IMR-90 (cell line): ENCODE results near the gene PTH2. TPM values are rescaled to one million over a fixed set of nuclear protein-coding genes. Genes with fewer than 3 reads are reported as not detected.

ENCODE experiments used
- ATAC-seq: fragments of 200-7000 bp; cut with Tn5 transposase; 2 replicates; pipeline ENCODE4 v1.9.1; 2020; ENCODE audit warnings: low read depth, mild to moderate bottlenecking, moderate library complexity
- BruUV-seq: library from RNA; stranded (reverse); fragments of 400-500 nt; replicated peaks from 2 replicates; lab custom pipeline; 2021; lab: Mats Ljungman, UMichigan
- CTCF ChIA-PET: fragments of 300-600 bp; formaldehyde crosslinking; extraction: SDS; loops from one replicate; lab custom pipeline; 2021; ENCODE audit warnings: antibody characterized with exemption; lab: Yijun Ruan, JAX
- POLR2A ChIA-PET: fragments of 300-600 bp; sonication (Branson Sonifier 250); formaldehyde crosslinking; loops from one replicate; lab custom pipeline; 2022; ENCODE audit warnings: antibody characterized with exemption; ENCODE audit not compliant: unreplicated experiment; lab: Charles Lee
- DNase-seq: peaks from one replicate; pipeline ENCODE4 v3.0.0; 2013
- H2AFZ ChIP-seq: replicated peaks from 2 replicates; pipeline ENCODE3; 2013; ENCODE audit warnings: low read length, mild to moderate bottlenecking; ENCODE audit not compliant: poor library complexity
- H2AK5ac ChIP-seq: 2 replicates; pipeline ENCODE4 v1.6.1; 2013; ENCODE audit warnings: low read depth, low read length, inconsistent platforms
- H2AK9ac ChIP-seq: replicated peaks from 2 replicates; pipeline ENCODE3; 2013; ENCODE audit warnings: mild to moderate bottlenecking, low read depth, low read length, moderate library complexity; ENCODE audit not compliant: poor library complexity
- H2BK120ac ChIP-seq: 2 replicates; pipeline ENCODE4 v1.6.1; 2013; ENCODE audit warnings: low read depth, low read length, inconsistent platforms
- H2BK15ac ChIP-seq: 3 replicates; pipeline ENCODE4 v1.6.1; 2013; ENCODE audit warnings: low read depth, low read length, inconsistent platforms
- H2BK20ac ChIP-seq: 2 replicates; pipeline ENCODE4 v1.6.1; 2013; ENCODE audit warnings: low read depth, mild to moderate bottlenecking, inconsistent platforms, low read length, moderate library complexity
- H2BK5ac ChIP-seq: 2 replicates; pipeline ENCODE4 v1.6.1; 2013; ENCODE audit warnings: mild to moderate bottlenecking, low read depth, low read length, inconsistent platforms; ENCODE audit not compliant: poor library complexity, severe bottlenecking
- H3K14ac ChIP-seq: replicated peaks from 2 replicates; pipeline ENCODE4 v1.6.1; 2013; ENCODE audit warnings: low read depth, low read length, inconsistent platforms
- H3K18ac ChIP-seq: 2 replicates; pipeline ENCODE4 v1.6.1; 2013; ENCODE audit warnings: low read depth, low read length, control low read depth
- H3K23ac ChIP-seq: 2 replicates; pipeline ENCODE4 v1.6.1; 2013; ENCODE audit warnings: low read depth, low read length, inconsistent platforms
- H3K27ac ChIP-seq: 2 replicates; pipeline ENCODE4 v1.5.1; 2013; ENCODE audit warnings: mild to moderate bottlenecking, control low read depth, low read length; ENCODE audit not compliant: insufficient read depth
- H3K27me3 ChIP-seq: 2 replicates; pipeline ENCODE4 v1.6.1; 2013; ENCODE audit warnings: low read length; ENCODE audit not compliant: control insufficient read depth, insufficient read depth
- H3K36me3 ChIP-seq: 2 replicates; pipeline ENCODE4 v1.6.1; 2013; ENCODE audit warnings: low read length, mixed read lengths; ENCODE audit not compliant: control insufficient read depth, insufficient read depth
- H3K4ac ChIP-seq: 2 replicates; pipeline ENCODE4 v1.6.1; 2013; ENCODE audit warnings: low read depth, low read length, inconsistent platforms
- H3K4me1 ChIP-seq: 2 replicates; pipeline ENCODE4 v1.6.1; 2013; ENCODE audit warnings: low read length, mixed read lengths; ENCODE audit not compliant: control insufficient read depth, insufficient read depth
- H3K4me2 ChIP-seq: 2 replicates; pipeline ENCODE4 v1.6.1; 2013; ENCODE audit warnings: low read depth, mild to moderate bottlenecking, control low read depth, low read length, moderate library complexity
- H3K4me3 ChIP-seq: 2 replicates; pipeline ENCODE4 v1.5.1; 2013; ENCODE audit warnings: low read depth, mild to moderate bottlenecking, control low read depth, low read length, moderate library complexity; ENCODE audit not compliant: insufficient read depth
- H3K56ac ChIP-seq: 2 replicates; pipeline ENCODE4 v1.6.1; 2013; ENCODE audit warnings: low read length, inconsistent platforms; ENCODE audit not compliant: insufficient read depth; ENCODE audit errors: extremely low read depth
- H3K79me1 ChIP-seq, 2 experiments: 2 replicates each; pipeline ENCODE4 v1.6.1; 2013; ENCODE audit warnings: low read length in 2 of 2, inconsistent platforms in 1 of 2, low read depth in 1 of 2
- H3K9ac ChIP-seq: 2 replicates; pipeline ENCODE4 v1.6.1; 2013; ENCODE audit warnings: low read depth, low read length, control low read depth
- H3K9me1 ChIP-seq: 2 replicates; pipeline ENCODE4 v1.6.1; 2013; ENCODE audit warnings: low read length, inconsistent platforms; ENCODE audit not compliant: insufficient read depth
- H3K9me3 ChIP-seq: 2 replicates; pipeline ENCODE4 v1.6.1; 2013; ENCODE audit warnings: low read length; ENCODE audit not compliant: control insufficient read depth, insufficient read depth
- H4K20me1 ChIP-seq: 2 replicates; pipeline ENCODE4 v1.6.1; 2013; ENCODE audit warnings: low read length, inconsistent platforms; ENCODE audit not compliant: insufficient read depth
- H4K5ac ChIP-seq: 2 replicates; pipeline ENCODE4 v1.6.1; 2013; ENCODE audit warnings: mild to moderate bottlenecking, low read depth, low read length, control low read depth
- H4K8ac ChIP-seq, 2 experiments: 2 replicates each; pipeline ENCODE4 v1.6.1; 2013; ENCODE audit warnings: low read depth in 2 of 2, low read length in 2 of 2, control low read depth in 1 of 2, inconsistent platforms in 1 of 2
- H4K91ac ChIP-seq: 2 replicates; pipeline ENCODE4 v1.6.1; 2013; ENCODE audit warnings: low read depth, low read length, inconsistent platforms; ENCODE audit not compliant: insufficient read depth
- CEBPB ChIP-seq: IDR thresholded peaks from 2 replicates; pipeline ENCODE4 v1.6.1; 2012; ENCODE audit warnings: low read depth, low read length, improper control_type of control experiment
- CHD1 ChIP-seq: IDR thresholded peaks from 2 replicates; pipeline ENCODE4 v1.6.1; 2012; ENCODE audit warnings: low read depth, low read length, improper control_type of control experiment
- CTCF ChIP-seq: conservative IDR thresholded peaks from 2 replicates; pipeline ENCODE4 v1.5.1; 2012; ENCODE audit warnings: mild to moderate bottlenecking, low read depth, low read length, improper control_type of control experiment
- FOS ChIP-seq: fragments of 150-350 bp; IDR thresholded peaks from 2 replicates; pipeline ENCODE4 v1.6.1; 2016; ENCODE audit warnings: low read depth, low read length
- NFE2L2 ChIP-seq: fragments of 150-350 bp; IDR thresholded peaks from 2 replicates; pipeline ENCODE4 v1.6.1; 2016; ENCODE audit warnings: low read depth, mild to moderate bottlenecking, low read length
- WGBS, 2 experiments: methylation state at CpG; one replicate each; pipeline versions ENCODE4 v1.1.5 to v1.1.7; 2013; ENCODE audit warnings: missing lambda C conversion rate in 2 of 2; ENCODE audit not compliant: insufficient read length in 1 of 2; ENCODE audit errors: extremely low coverage in 2 of 2; 5-methylcytosine and 5-hydroxymethylcytosine counted together
- dilution Hi-C: fragments of 300-500 bp; cut with HindIII; formaldehyde crosslinking; loops from one replicate; pipeline ENCODE4 v1.14.3; 2018; ENCODE audit warnings: low sequenced_read_pairs; ENCODE audit not compliant: unreplicated experiment
- in situ Hi-C: fragments of 300-500 bp; cut with MboI; formaldehyde crosslinking; loops from 3 replicates; pipeline ENCODE4 v1.14.3; 2019; ENCODE audit warnings: low sequenced_read_pairs, inconsistent platforms, mixed read lengths
- intact Hi-C: fragments of 100-400 bp; cut with micrococcal nuclease; formaldehyde crosslinking; loops from 2 replicates; pipeline ENCODE4 v1.10.0; 2022
- polyA plus RNA-seq, 3 experiments: library from polyadenylated mRNA; depleted of rRNA; stranded (reverse); fragments of >200 nt; gene quantifications; 2 replicates each; pipeline ENCODE4 v1.2.3, GENCODE V29; 2012; ENCODE audit warnings: low replicate concordance in 1 of 3
- total RNA-seq: library from RNA; depleted of rRNA; stranded (reverse); fragments of >200 nt; gene quantifications from 2 replicates; pipeline ENCODE4 v1.2.3, GENCODE V29; 2012

The PTH2 gene
- total and polyA plus RNA-seq, 2 of the 4 experiments (the other 2 are of a cell fraction): not detected

DNA sequence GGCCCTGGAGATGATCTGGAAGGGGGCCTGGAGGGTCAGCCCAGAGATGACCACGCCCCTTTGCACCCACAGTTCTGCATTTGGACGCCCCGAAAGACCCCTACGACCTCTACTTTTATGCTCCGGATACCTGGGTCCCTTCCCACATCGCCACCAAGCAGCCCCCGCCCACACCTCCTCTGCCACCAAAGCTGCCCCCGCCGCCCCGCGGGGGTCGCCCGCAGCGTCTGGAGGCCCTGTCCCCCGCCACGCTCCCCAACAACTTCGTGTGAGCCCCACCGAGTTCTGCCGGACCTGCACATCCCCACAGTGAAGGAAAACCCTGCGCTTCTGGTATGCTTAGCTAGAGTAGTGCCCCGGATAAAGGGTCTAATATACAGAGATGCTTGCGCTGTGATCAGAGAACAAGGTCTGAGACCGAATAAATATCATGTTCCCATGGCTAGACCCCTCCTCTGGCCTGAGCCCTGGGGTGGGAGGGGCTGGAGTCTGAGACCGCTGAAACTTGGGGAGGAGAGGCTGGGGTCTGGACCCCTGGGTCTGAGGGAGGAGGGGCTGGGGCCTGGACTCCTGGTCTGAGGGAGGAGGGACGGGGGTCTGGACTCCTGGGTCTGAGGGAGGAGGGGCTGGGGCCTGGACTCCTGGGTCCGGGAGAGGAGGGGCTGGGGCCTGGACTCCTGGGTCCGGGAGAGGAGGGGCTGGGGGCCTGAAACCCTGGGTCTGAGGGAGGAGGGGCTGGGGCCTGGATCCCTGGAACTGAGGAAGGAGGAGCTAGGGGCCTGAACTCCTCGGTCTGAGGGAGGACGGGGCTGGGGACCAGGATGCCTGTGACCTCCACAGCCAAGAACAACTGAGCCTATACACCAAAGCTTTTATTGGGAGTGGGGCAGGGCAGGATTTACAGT lies 5.6 kb upstream of the PTH2 start:
- ChIA-PET POLR2A (no interaction called here), CTCF (no interaction called here)
- Histone ChIP-seq H3K14ac (no peak overlapping the region), H4K8ac (no peak overlapping the region), H3K4me3 (no peak overlapping the region), H3K27me3 (peaks cover 94% of the 10 kb centered on the region), H4K91ac (no peak overlapping the region), H3K4me1 (no peaks in the 10 kb centered on the region), H4K20me1 (no peaks in the 10 kb centered on the region), H3K27ac (no peak overlapping the region), H3K36me3 (no peaks in the 10 kb centered on the region), H2BK120ac (no peak overlapping the region), H2BK20ac (no peak overlapping the region), H4K5ac (no peak overlapping the region), H3K79me1 (no peaks in the 10 kb centered on the region), H2AFZ (no peak overlapping the region), H3K9ac (no peak overlapping the region), H3K23ac (no peak overlapping the region), H2BK5ac (no peak overlapping the region), H3K4me2 (no peak overlapping the region), H3K56ac (no peak overlapping the region), H3K9me1 (no peaks in the 10 kb centered on the region), H3K9me3 (peaks cover 17% of the 10 kb centered on the region), H2AK5ac (no peak overlapping the region), H2BK15ac (no peak overlapping the region), H3K18ac (no peak overlapping the region), H2AK9ac (no peak overlapping the region), H3K4ac (no peak overlapping the region)
- dilution Hi-C loops: no loop called here
- TF ChIP-seq CHD1: no peak
- no peak for TF ChIP-seq NFE2L2
- no peak for TF ChIP-seq FOS
- TF ChIP-seq CTCF: no peak
- no peak for TF ChIP-seq CEBPB
- intact Hi-C loops: no loop called here
- no TSS peak for BruUV-seq
- DNase-seq: no peak
- in situ Hi-C loops: no loop called here
- no peak for ATAC-seq
- WGBS, 2 experiments: 5% methylated on average over 6 of the region's 29 CpGs; no CpG with 5 or more reads in 1 of the 2 experiments
